HG02938 (cell line): ENCODE results near the gene FERMT1.
A peak's percentile ranks its signal among the peaks of the same experiment; 100 is the strongest.
"Not testable (repeated sequence)": the region's sequence is repeated elsewhere in the genome, so short reads cannot be mapped to it uniquely, and the experiment has no call there.

Experiments
- ATAC-seq: cut with Tn5 transposase; IDR thresholded peaks from one replicate; pipeline ENCODE4 v1.9.1; 2021; ENCODE audit warnings: mild to moderate bottlenecking, moderate library complexity; ENCODE audit not compliant: unreplicated experiment

Gene FERMT1

DNA sequence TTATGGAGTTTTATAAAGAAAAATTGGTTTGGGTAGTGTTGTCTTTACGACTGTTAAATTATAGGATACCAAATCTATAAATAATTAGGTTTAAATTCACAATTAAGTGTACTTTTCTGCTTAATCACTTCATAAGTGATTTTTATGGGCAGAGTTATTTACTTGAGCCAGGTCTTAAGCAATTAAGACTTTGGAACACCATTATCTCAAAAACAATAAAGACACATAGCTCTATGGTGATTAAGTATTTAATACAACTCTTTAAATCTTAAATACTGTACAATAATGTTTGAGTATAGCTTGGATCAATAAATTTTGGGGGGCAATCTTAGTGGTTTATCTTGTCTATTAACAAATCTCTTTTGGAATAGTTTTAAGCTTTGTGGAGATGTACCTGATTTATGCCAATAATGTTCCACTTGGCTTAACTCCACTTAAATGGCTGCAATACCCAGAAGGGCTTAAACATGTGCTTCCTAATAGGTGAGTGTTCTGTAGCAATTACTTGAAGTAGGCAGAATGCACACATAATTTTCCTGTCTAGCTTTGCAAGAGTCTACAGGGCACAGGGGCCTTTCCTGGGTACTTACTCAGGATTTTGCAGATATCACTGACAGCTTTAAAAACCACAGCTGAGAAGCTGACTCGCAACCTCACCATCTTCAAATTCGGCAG is 7.5 kb downstream of the FERMT1 start:
- no peak for ATAC-seq

DNA sequence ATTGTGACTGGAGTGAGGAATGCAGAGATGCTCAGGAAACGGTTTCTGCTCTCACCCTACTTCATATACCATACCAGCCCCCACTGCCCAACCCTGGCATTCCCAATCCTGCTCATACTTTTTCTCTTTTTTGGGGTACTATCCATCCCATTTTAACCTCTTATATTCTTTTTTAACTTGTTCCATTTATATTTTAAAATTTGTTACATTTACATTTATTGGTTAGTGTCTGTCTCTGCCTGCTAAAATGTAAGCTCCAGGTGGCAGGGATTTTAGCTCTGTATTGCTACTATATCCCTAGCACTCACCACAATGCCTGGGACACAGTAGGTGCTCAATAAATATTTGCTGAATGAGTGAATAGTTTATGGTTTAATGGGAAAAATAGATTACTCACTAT is 8.1 kb downstream of the FERMT1 start:
- no peak for ATAC-seq

DNA sequence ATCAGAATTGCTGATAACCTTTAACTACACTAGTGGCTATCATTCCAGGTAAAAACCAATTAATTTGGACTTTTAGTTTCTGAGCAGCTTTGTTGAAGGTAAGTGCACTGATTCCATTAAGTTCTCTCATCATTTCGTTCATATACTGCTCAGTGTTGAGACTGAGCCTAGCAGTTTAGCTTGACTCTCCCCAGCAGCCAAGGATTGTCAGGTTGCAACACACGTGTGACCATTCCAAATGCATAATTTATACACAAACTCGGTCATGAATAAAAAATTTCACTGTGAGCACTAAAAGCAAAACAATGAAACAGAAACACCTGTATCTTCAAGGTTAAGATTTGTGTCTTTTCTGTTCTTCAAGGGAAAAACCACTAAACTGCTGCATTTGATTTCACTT is 8.9 kb downstream of the FERMT1 start:
- no peak for ATAC-seq

DNA sequence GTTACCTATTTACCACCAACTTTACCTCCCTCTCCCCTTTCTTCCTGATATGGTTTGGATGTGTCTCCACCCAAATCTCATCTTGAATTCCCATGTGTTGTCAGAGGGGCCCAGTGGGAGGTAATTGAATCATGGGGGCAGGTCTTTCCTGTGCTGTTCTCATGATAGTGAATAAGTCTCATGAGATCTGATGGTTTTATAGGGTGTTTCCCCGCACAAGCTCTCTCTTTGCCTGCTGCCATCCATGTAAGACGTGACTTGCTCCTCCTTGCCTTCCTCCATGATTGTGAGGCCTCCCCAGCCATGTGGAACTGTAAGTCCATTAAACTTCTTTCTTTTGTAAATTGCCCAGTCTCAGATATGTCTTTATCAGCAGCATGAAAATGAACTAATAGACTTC is 9.9 kb downstream of the FERMT1 start:
- not testable (repeated sequence) for ATAC-seq

DNA sequence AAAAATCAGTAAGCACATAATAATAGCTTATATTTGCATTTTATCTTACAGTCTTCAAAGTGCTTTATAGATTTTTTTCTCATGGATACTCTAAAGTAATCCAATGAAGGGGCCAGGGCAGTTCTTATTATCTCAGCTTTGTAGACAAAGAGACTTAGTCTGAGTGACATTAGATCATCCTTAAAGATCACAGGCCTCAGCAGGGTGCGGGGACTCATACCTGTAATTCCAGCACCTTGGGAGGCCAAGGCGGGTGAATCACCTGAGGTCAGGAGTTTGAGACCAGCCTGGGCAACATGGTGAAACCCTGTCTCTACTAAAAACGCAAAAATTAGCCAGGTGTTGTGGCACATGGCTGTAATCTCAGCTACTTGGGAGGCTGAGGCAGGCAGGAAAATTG is 14.5 kb downstream of the FERMT1 start:
- no peak for ATAC-seq

DNA sequence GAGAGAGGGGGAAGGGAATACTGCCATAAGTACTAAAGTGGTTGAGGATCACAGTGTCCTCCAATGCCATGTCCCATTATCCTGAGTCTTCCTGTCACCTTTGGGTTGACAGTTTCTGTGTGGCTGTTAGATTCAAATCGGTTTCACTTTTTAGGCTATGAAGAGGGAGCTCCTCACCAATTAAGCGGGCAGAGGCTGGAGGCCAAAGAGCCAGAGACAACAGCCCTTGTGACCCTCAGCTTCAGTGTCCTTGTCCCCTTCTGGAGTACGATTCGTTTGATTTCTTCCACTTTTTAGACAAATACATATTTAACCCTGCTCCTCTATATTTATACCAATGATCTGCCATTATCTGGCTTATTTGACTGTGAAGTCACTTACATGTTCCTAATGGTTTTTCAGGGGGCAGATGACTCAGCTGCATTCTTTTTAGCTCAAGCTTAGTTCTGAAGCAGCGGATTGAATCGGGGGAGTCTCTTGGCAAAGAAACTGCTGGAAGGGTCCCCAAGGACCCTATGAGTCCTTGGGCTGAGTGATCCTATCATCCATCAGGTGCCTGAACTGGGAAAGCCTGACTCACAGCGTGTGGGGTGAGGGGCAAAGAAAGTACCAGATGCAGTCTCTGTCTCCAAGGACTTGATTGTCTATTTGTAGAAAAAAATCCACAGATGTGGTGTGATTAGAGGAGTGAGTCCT is 18.2 kb downstream of the FERMT1 start:
- ATAC-seq, result no peak

DNA sequence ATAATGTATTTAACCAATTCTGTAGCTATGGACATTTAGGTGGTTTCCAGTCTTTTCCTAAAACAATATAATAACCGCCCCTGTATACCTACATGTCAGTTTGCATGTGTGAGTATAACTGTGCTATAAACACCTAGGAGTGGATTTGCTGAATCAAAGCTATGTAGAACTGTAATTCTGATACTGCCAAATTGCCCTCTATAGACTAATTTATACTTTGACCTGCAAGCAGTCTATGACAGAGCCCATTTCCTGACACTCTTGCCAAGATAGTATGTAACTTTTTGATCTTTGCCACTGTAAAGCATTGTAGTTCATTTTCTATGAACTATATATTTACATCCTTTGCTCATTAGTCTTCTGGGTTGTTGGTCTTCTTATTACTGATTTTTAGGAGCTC is 19.5 kb downstream of the FERMT1 start:
- no peak for ATAC-seq

DNA sequence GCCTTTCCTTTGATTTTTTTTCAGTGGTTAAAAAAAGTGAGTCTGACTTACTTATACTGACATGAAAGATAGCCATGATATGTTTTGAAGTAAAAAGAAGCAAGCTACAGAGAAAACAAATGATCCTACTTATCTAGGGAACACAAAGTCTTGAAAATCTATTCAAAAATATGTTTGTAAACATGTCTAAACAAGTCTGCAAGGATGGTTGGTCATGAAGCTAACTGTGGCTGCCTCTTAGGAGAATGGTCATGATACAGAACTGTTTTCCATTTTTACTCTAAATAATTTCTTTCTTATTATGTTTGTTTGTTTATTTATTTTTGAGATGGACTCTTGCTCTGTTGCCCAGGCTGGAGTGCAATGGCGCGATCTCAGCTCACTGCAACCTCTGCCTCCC is 21.5 kb downstream of the FERMT1 start:
- no peak for ATAC-seq

DNA sequence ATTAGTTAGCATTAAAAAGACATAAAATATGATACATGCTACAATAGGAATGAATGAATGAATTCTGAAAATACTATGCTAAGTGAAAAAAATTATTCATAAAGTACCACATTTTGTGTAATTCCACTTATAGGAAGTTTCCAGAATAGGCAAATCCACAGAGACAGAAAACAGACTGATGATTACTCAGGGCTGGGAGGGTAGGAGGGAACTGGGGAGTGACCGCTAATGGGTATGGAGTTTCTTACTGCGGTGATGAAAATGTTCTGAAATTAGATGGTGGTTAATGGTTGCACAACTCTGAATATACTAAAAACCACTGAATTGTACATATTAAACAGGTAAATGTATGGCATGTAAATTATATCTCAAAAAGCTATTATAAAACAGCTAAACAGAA is 22.6 kb downstream of the FERMT1 start:
- no peak for ATAC-seq

DNA sequence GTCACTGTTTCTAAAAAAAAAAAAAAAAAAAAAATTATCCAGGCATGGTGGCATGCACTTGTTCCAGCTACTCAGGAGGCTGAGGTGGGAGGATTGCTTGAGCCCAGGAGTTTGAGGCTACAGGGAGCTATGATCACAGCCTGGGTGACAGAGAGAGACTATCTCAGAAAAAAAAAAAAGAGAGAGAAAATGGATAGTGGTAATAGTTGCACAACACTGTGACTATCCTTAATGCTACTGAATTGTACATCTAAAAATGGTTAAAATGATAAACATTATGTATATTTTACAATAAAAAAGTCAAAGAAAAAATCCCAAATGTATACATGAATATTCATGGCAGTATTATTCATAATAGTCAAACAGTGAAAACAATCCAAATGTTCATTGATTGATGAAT is 23.0 kb downstream of the FERMT1 start:
- ATAC-seq, result no peak

DNA sequence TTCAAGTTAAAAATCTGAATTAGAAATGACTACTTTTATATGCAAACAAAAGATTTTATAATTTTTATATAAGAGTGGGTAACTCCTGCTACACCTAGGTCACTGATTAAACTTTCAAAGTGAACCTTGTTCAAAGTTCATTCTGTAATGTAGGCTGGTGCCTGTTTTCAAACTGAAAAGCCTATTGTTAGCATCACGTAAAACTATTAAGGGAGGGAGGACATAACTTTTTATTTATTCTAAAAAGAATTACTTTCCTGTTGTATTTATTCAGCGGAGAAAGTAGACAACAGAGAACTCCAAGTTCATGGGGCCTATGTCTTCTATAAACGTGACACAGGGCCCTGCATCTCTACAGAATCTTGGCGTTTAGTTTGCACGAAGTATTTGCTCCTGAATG is 27.4 kb downstream of the FERMT1 start:
- ATAC-seq, result no peak

DNA sequence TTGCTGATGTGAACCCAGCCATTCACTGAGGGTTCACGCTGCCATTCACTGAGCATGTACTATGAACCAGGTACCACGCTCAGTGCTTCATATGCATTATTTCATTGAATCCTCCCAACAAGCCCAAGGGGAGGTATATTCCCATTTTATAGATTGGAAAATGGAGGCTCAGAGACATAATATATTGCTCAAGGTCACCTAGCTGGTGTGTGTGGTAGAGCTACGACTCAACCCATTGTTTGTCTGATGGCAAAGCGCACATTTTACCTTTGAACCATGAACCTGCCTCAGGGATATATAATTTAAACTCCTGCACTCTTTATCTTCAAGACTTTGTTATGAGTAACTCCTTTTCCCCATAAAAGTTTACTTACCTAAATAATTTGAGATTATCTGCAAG is 28.3 kb downstream of the FERMT1 start:
- no peak for ATAC-seq

DNA sequence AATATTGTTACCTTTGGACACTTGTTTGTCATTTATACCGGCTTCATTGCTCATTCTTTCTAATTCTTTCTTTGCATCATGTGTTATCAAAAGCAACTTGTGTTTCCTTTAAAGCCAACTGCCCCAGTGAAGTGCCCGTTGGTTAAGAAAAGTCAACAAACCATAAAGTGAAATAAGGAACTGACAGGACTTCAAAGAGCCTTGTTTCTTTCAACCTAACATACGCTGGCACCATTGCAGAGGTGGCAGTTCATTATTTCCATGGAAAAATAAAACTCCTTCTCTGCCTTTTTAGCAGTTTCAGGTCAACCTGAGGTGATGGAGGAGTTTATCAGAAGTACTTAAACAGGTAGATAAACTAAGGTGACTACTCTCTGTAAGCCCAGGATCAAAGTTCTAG is 28.8 kb downstream of the FERMT1 start:
- ATAC-seq, result no peak

DNA sequence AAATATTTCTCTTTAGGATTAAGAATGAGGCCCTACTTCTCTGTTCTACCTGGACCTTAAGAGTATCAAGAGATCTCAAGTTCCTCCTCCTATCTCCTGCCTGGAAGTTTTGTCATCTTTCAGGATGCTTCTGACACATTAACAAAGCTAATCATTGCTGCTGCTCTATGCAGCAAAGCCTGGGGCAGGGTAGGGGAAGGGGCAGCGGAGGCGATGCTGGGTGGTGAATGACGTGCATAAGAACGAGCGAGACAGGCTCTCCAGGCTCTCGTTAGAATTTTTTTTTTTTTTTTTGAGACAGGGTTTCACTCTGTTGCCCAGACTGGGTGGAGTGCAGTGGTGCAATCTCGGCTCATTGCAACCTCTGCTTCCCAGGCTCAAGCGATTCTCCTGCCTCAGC is 31.2 kb downstream of the FERMT1 start:
- no peak for ATAC-seq

DNA sequence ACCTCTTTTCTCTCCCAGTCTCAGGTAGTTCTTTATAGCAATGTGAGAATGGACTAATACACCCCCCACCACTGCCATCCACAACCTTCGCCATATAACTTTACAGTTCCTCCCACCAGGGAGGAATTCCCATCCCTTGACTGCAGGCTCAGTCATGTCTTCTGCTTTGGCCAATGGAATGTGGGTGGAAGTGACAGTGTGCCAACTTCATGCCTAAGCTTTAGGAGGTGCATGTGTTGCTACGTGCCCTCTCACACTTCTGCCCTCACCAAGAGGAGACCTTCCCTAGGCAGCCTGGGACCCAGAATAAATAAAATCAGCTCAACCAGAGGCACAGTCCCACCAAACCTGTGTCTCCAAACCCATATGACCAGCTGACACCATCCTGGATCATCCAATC is 36.0 kb downstream of the FERMT1 start:
- ATAC-seq, result no peak

DNA sequence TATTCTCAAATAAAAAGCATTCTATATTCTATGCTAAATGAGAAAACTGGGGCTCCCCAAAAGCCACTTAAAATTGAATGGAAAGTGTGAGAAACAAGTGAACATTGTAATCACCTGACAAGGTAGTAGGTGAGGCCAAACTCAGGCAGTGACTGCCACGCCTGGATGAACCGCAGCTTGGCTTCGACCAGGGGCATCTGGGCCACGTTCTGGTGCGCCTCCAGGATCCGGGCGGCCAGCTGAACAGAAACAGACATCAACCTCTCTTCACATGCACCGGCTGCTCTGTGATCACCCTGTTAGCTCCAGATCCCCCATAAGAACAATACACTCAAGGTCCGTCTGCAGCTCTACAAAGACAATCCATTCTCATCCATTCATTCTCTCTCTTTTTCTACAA is 38.9 kb downstream of the FERMT1 start:
- ATAC-seq, result no peak

DNA sequence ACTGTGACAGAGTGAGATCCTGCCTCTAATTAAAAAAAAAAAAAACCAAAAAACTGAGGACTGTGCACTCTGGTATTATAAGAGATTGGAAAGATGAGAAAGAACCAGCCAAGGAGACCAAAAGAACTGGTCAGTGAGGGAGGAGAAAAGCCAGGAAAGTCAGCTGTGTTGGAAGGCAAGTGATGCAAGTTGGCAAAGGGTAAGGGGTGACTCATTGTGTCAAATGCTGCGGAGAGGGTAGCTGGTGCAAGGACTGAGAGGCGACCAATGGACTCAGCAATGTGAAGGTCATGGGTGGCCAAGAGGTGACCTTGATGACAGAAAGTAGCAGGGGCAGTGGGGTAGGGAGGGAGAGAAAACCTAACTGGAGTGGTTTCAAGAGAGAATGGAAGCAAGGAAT is 41.6 kb downstream of the FERMT1 start:
- ATAC-seq, result no peak

DNA sequence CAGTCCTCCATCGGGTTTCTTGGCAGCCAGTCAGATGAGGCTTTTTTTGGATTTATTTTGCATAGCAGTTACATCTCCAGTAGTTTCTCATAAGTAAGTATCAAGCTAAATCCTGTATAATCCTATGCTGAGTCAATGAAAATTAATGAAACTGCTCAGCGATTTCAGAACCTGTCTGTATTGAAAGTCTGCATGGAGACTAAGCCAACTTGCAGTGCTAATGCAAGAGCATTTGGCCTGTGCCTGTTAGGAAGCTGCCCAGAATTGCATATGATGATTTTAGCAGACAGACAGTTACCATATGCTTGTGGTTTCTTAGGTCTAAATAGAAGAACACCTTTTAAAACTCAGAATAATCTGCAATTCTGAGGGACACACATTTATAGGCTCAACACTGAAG is 43.8 kb downstream of the FERMT1 start:
- ATAC-seq, result no peak

DNA sequence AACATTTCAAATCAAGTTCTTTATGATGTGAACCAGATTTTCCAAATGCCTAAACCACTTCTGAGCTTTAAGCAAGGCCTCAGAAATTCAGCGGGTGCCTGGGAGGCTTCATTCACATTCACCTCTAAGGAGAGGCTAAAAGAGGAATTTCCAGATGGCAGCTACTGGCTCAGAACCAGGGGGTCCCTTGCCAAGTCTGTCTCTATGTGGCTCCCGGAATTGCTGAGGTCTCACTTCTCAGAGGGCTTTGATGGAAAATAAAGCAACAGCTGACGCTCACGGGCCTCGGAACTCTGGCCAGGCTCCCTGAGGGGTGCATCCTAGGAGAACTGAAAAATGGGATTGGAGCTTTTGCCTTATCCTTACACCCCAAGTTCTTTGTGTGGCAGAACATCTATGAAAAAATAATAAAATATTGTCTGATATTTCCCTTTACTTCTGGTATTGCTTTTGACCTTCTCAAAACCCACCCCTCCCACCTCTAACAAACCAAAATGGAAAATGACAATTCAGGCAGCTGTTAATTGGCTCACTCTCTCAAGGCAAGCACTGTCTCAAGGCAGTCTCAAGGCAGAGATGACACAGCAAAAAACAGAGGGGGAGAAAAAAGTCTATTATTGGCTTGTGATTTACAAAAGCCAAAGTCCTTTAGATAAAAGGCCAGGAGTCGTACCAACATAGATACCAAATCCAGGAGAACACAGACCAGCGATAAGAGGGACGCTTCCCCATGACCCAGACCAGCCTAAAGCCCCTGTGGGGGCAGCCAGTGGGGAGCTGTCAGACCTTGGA is 47.2 kb downstream of the FERMT1 start:
- no peak for ATAC-seq

DNA sequence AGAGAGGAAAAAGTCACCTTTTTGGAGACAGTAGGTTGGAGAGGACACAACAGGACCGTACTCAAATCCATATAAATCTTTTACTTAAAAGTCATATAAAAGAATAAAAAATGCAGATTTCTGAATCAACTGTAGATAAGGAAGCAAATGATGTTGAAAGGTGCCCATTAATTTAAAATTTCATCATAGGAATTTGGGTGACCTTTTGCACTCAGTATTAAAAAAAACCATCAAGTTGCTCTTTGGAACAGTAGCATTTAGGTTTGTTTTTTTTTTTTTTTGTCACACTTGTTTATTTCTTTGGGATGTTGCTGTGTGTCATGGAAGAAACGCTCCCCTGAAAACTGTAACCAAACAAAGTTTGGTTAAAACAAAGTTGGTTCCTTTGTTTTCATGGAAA is 48.0 kb downstream of the FERMT1 start:
- ATAC-seq, result no peak

DNA sequence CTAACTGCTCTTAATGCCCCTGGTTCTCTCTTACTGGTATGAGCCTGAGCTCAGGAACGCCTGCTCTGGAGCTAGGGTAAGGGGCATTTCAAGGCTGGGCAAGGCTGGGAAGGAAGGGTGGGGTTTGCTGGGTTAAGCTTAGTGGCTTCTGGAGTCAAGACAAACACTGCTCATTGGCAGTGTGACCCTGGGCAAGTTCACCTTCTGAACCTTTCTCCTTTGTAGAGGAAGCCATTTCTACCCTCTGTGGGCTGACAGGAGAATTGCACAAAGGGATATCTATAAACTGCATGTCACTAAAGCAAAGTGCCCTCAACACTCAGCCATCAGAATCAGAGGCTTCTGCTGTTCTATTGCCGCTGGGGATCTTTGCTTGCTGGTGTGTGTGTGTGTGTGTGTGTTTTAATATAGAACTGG is 48.7 kb downstream of the FERMT1 start:
- ATAC-seq, result peak; percentile 72
